OCI-LY1 (cell line): ENCODE measurements around the gene CLDND2.
"Not testable (repeated sequence)": the region's sequence is repeated elsewhere in the genome, so short reads cannot be mapped to it uniquely, and the experiment has no call there.

Source experiments
- H2AFZ ChIP-seq: fragments of 200-600 bp; sonication (generic), shearing (Covaris generic); 2 replicates; pipeline ENCODE4 v1.6.0; 2014; ENCODE audit warnings: antibody characterized with exemption, mild to moderate bottlenecking, low read length
- H3F3A ChIP-seq: fragments of 200-600 bp; sonication (generic), shearing (Covaris generic); 2 replicates; pipeline ENCODE4 v1.6.0; 2014; ENCODE audit warnings: mild to moderate bottlenecking, antibody characterized with exemption, low read length, moderate library complexity; ENCODE audit not compliant: insufficient read depth
- H3K27ac ChIP-seq: fragments of 200-600 bp; sonication (generic); 2 replicates; pipeline ENCODE4 v1.5.1; 2014; ENCODE audit warnings: low read length, mixed run types, mild to moderate bottlenecking, low read depth; ENCODE audit not compliant: poor library complexity, severe bottlenecking
- H3K27me3 ChIP-seq: fragments of 200-600 bp; sonication (generic); 2 replicates; pipeline ENCODE4 v1.6.0; 2014; ENCODE audit warnings: antibody characterized with exemption, mild to moderate bottlenecking, low read length, moderate library complexity; ENCODE audit not compliant: insufficient read depth
- H3K36me3 ChIP-seq: fragments of 200-600 bp; sonication (generic); 2 replicates; pipeline ENCODE4 v1.6.1; 2014; ENCODE audit warnings: mild to moderate bottlenecking, antibody characterized with exemption, low read length, moderate library complexity, mixed read lengths; ENCODE audit not compliant: insufficient read depth
- H3K4me1 ChIP-seq: fragments of 200-600 bp; sonication (generic); 2 replicates; pipeline ENCODE4 v1.5.1; 2014; ENCODE audit warnings: mild to moderate bottlenecking, low read length, moderate library complexity; ENCODE audit not compliant: insufficient read depth, severe bottlenecking
- H3K4me2 ChIP-seq: fragments of 200-600 bp; sonication (generic), shearing (Covaris generic); 2 replicates; pipeline ENCODE4 v1.6.1; 2014; ENCODE audit warnings: low read length
- H3K4me3 ChIP-seq: fragments of 200-600 bp; sonication (generic); 2 replicates; pipeline ENCODE4 v1.5.1; 2014; ENCODE audit warnings: low read length, low read depth, mild to moderate bottlenecking, mixed read lengths; ENCODE audit not compliant: poor library complexity, severe bottlenecking
- H3K79me2 ChIP-seq: fragments of 200-600 bp; shearing (Covaris generic); 2 replicates; pipeline ENCODE4 v1.6.1; 2016; ENCODE audit warnings: mixed run types, low read length, mixed read lengths; ENCODE audit not compliant: insufficient read depth
- H3K9ac ChIP-seq: fragments of 200-600 bp; sonication (generic), shearing (Covaris generic); 2 replicates; pipeline ENCODE4 v1.6.1; 2014; ENCODE audit warnings: mild to moderate bottlenecking, low read length, mixed read lengths
- H3K9me2 ChIP-seq: fragments of 200-600 bp; sonication (generic), shearing (Covaris generic); 2 replicates; pipeline ENCODE4 v1.6.1; 2014; ENCODE audit warnings: low read depth, mild to moderate bottlenecking, low read length, mixed read lengths
- H3K9me3 ChIP-seq: fragments of 200-600 bp; shearing (Covaris generic); 2 replicates; pipeline ENCODE4 v1.6.1; 2014; ENCODE audit warnings: low read length, mixed read lengths
- H4K20me1 ChIP-seq: fragments of 200-600 bp; sonication (generic), shearing (Covaris generic); 2 replicates; pipeline ENCODE4 v1.6.0; 2016; ENCODE audit warnings: mild to moderate bottlenecking, low read length; ENCODE audit not compliant: insufficient read depth
- CTCF ChIP-seq: fragments of 200-600 bp; sonication (generic), shearing (Covaris generic); IDR thresholded peaks from 2 replicates; pipeline ENCODE4 v1.5.1; 2017; ENCODE audit warnings: mild to moderate bottlenecking, antibody characterized with exemption, low read length, moderate library complexity, mixed read lengths
- EZH2 ChIP-seq: fragments of 200-600 bp; sonication (generic), shearing (Covaris generic); IDR thresholded peaks from 2 replicates; pipeline ENCODE4 v1.8.0; 2017; ENCODE audit warnings: borderline replicate concordance, mixed run types, mild to moderate bottlenecking, antibody characterized with exemption, low read length, moderate library complexity, mixed read lengths

CLDND2 gene

GRCh38 chr19:51368366-51369282 lies at the start of gene CLDND2:
Gene CLDND2 (minus strand): TSS chr19:51369003. CDS start chr19:51368577, 426 bp downstream.
- Histone ChIP-seq H3K79me2 (no peaks in the 10 kb centered on the region), H3F3A (no peaks in the 10 kb centered on the region), H3K9me3 (no peaks in the 10 kb centered on the region), H3K27me3 (peaks cover 4% of the 10 kb centered on the region; the same call in 1 of the 2 replicates), H3K4me2 (peak within 1 kb of the TSS; percentile 80), H2AFZ (no peak within 1 kb of the TSS), H3K9ac (peak within 1 kb of the TSS; percentile 71), H3K36me3 (no peaks in the 10 kb centered on the region), H3K9me2 (no peaks in the 10 kb centered on the region), H3K4me3 (peak within 1 kb of the TSS; percentile 90), H4K20me1 (no peaks in the 10 kb centered on the region), H3K27ac (no peak within 1 kb of the TSS), H3K4me1 (peaks cover 28% of the 10 kb centered on the region)
- TF ChIP-seq EZH2 (no peak), CTCF (no peak)

- Histone ChIP-seq H2AFZ (no peak overlapping the region), H3F3A (no peaks in the 10 kb centered on the region), H3K9me2 (no peaks in the 10 kb centered on the region), H3K36me3 (peaks cover 17% of the 10 kb centered on the region; the same call in 1 of the 2 replicates), H3K4me2 (peak overlapping the region; percentile 93), H3K27ac (peak overlapping the region; percentile 76), H3K9me3 (no peaks in the 10 kb centered on the region), H3K27me3 (no peaks in the 10 kb centered on the region), H3K4me1 (peaks cover 23% of the 10 kb centered on the region), H3K9ac (peak overlapping the region; percentile 86), H4K20me1 (no peaks in the 10 kb centered on the region), H3K4me3 (peak overlapping the region; percentile 84), H3K79me2 (no peaks in the 10 kb centered on the region)
- TF ChIP-seq CTCF (no peak), EZH2 (no peak)
These were observed 49.0 kb upstream of the CLDND2 start for GRCh38 chr19:51417810-51418157.

- peak within 1 kb of the TSS; percentile 93 for H3K4me2 ChIP-seq
- TF ChIP-seq CTCF = peak; percentile 9; the same call in 1 of the 2 replicates
- TF ChIP-seq EZH2 = no peak
- H3K27ac ChIP-seq = peak within 1 kb of the TSS; percentile 76
- no peaks in the 10 kb centered on the region for H4K20me1 ChIP-seq
- no peaks in the 10 kb centered on the region for H3K27me3 ChIP-seq
- peaks cover 23% of the 10 kb centered on the region for H3K4me1 ChIP-seq
- H3F3A ChIP-seq = no peaks in the 10 kb centered on the region
- no peaks in the 10 kb centered on the region for H3K9me3 ChIP-seq
- peaks cover 17% of the 10 kb centered on the region; the same call in 1 of the 2 replicates for H3K36me3 ChIP-seq
- peak within 1 kb of the TSS; percentile 86 for H3K9ac ChIP-seq
- peak within 1 kb of the TSS; percentile 83; the same call in 1 of the 2 replicates for H2AFZ ChIP-seq
- H3K9me2 ChIP-seq = no peaks in the 10 kb centered on the region
- H3K79me2 ChIP-seq = no peaks in the 10 kb centered on the region
- peak within 1 kb of the TSS; percentile 84 for H3K4me3 ChIP-seq
These were observed 48.5 kb upstream of the CLDND2 start, which contains the start of gene SIGLEC10 for GRCh38 chr19:51417107-51417809. Gene SIGLEC10 (minus strand): TSS chr19:51417642. CDS start chr19:51417581, 61 bp downstream.

- H3K9me3 ChIP-seq, H3F3A ChIP-seq, H3K9me2 ChIP-seq, H3K27me3 ChIP-seq, H3K79me2 ChIP-seq, H2AFZ ChIP-seq, H3K27ac ChIP-seq, H4K20me1 ChIP-seq: not testable (repeated sequence)
- H3K36me3 ChIP-seq = peaks cover 17% of the 10 kb centered on the region; the same call in 1 of the 2 replicates
- peak overlapping the region; percentile 84 for H3K4me3 ChIP-seq
- peaks cover 23% of the 10 kb centered on the region for H3K4me1 ChIP-seq
- peak overlapping the region; percentile 86; the same call in 1 of the 2 replicates for H3K9ac ChIP-seq
- peak overlapping the region; percentile 93 for H3K4me2 ChIP-seq
These were observed 47.6 kb upstream of the CLDND2 start for GRCh38 chr19:51416422-51416821.
